WTC11 (cell line): Measurements from ENCODE around the gene TM9SF4. TPM values are rescaled to one million over a fixed set of nuclear protein-coding genes. Genes with fewer than 3 reads are reported as not detected.

Experiments used
- ATAC-seq: fragments of 200-7000 bp; cut with Tn5 transposase; 2 replicates; pipeline ENCODE4 v1.10.0; 2021; ENCODE audit warnings: mild to moderate bottlenecking, moderate library complexity
- CTCF ChIA-PET: fragments of 300-600 bp; sonication (Branson Sonifier 250); formaldehyde crosslinking; loops from one replicate; lab custom pipeline; 2021; ENCODE audit warnings: antibody characterized with exemption; lab: Charles Lee
- POLR2A ChIA-PET: fragments of 350-600 bp; sonication (Branson Sonifier 250); formaldehyde crosslinking; loops from one replicate; lab custom pipeline; 2021; ENCODE audit warnings: antibody characterized with exemption; lab: Charles Lee
- DNase-seq: peaks from one replicate; pipeline ENCODE4 v3.0.0; 2021; ENCODE audit warnings: low spot score
- H3K27ac Mint-ChIP-seq: 2 replicates; pipeline ENCODE4 v1.8.0; 2021; ENCODE audit warnings: mixed read lengths
- H3K27me3 Mint-ChIP-seq: 2 replicates; pipeline ENCODE4 v1.8.0; 2021; ENCODE audit warnings: low read depth, mild to moderate bottlenecking, moderate library complexity, mixed read lengths
- H3K36me3 Mint-ChIP-seq: 2 replicates; pipeline ENCODE4 v1.8.0; 2021; ENCODE audit warnings: mixed read lengths
- H3K4me1 Mint-ChIP-seq: 2 replicates; pipeline ENCODE4 v1.8.0; 2022; ENCODE audit warnings: mixed read lengths
- H3K4me3 Mint-ChIP-seq: 2 replicates; pipeline ENCODE4 v1.8.0; 2021; ENCODE audit warnings: mild to moderate bottlenecking, moderate library complexity, mixed read lengths
- H3K9me3 Mint-ChIP-seq: 2 replicates; pipeline ENCODE4 v1.8.0; 2021; ENCODE audit warnings: mixed read lengths
- ATF3 ChIP-seq: sonication (generic); formaldehyde crosslinking; conservative IDR thresholded peaks from 2 replicates; pipeline ENCODE4 v1.8.1; 2022; ENCODE audit warnings: mild to moderate bottlenecking, missing genetic modification reagents
- ELF4 ChIP-seq: sonication (generic); formaldehyde crosslinking; IDR thresholded peaks from 2 replicates; pipeline ENCODE4 v1.8.1; 2022; ENCODE audit warnings: low read depth, mild to moderate bottlenecking, moderate library complexity, missing genetic modification reagents
- EMX1 ChIP-seq: fragments of 250-450 bp; sonication (Bioruptor Pico); IDR thresholded peaks from 2 replicates; pipeline ENCODE4 v1.8.0; 2021; ENCODE audit warnings: mild to moderate bottlenecking
- ERG ChIP-seq: fragments of 250-450 bp; sonication (Bioruptor Pico); IDR thresholded peaks from 2 replicates; pipeline ENCODE4 v1.8.0; 2021; ENCODE audit warnings: mild to moderate bottlenecking
- NR1H2 ChIP-seq: sonication (generic); formaldehyde crosslinking; IDR thresholded peaks from 2 replicates; pipeline ENCODE4 v1.9.0; 2021; ENCODE audit warnings: mild to moderate bottlenecking, moderate library complexity, missing genetic modification reagents
- NR2C2 ChIP-seq: sonication (generic); formaldehyde crosslinking; IDR thresholded peaks from 2 replicates; pipeline ENCODE4 v1.8.0; 2022; ENCODE audit warnings: mild to moderate bottlenecking, missing genetic modification reagents
- SOX15 ChIP-seq: fragments of 250-450 bp; sonication (Bioruptor Pico); IDR thresholded peaks from 2 replicates; pipeline ENCODE4 v1.9.0; 2021; ENCODE audit warnings: mild to moderate bottlenecking
- STAT6 ChIP-seq: sonication (generic); formaldehyde crosslinking; conservative IDR thresholded peaks from 2 replicates; pipeline ENCODE4 v1.8.1; 2023; ENCODE audit warnings: mild to moderate bottlenecking, low read depth, missing genetic modification reagents, moderate library complexity
- TCF7 ChIP-seq: sonication (generic); formaldehyde crosslinking; IDR thresholded peaks from 2 replicates; pipeline ENCODE4 v1.8.0; 2022; ENCODE audit warnings: mild to moderate bottlenecking, low read depth, missing genetic modification reagents, moderate library complexity
- TEAD4 ChIP-seq: sonication (generic); formaldehyde crosslinking; IDR thresholded peaks from 2 replicates; pipeline ENCODE4 v1.8.0; 2022; ENCODE audit warnings: mild to moderate bottlenecking, missing genetic modification reagents
- ZNF138 ChIP-seq: sonication (generic); formaldehyde crosslinking; conservative IDR thresholded peaks from 2 replicates; pipeline ENCODE4 v1.8.1; 2022; ENCODE audit warnings: mild to moderate bottlenecking, moderate library complexity, missing genetic modification reagents
- ZSCAN18 ChIP-seq: fragments of 250-450 bp; sonication (Bioruptor Pico); IDR thresholded peaks from 2 replicates; pipeline ENCODE4 v2.1.2; 2022; ENCODE audit warnings: mild to moderate bottlenecking, moderate library complexity
- total RNA-seq: library from RNA; stranded (reverse); gene quantifications from 3 replicates; pipeline ENCODE4 v1.2.3, GENCODE V29; 2021
- TF ChIP-seq, protein P1 (sequence below): sonication (generic); formaldehyde crosslinking; IDR thresholded peaks from 2 replicates; pipeline ENCODE4 v1.8.1; 2022; ENCODE audit warnings: missing genetic modification reagents, borderline replicate concordance
- TF ChIP-seq, protein P2 (sequence below): sonication (generic); formaldehyde crosslinking; IDR thresholded peaks from 2 replicates; pipeline ENCODE4 v1.8.1; 2023; ENCODE audit warnings: mild to moderate bottlenecking, missing genetic modification reagents, moderate library complexity
- TF ChIP-seq, protein P3 (sequence below): sonication (generic); formaldehyde crosslinking; IDR thresholded peaks from 2 replicates; pipeline ENCODE4 v1.8.0; 2023; ENCODE audit warnings: mild to moderate bottlenecking, missing genetic modification reagents

Gene TM9SF4
- total RNA-seq, 1 experiment from 2014 or later: 44.8 TPM

- Mint-ChIP-seq H3K4me3 (no peak overlapping the region), H3K27ac (no peak overlapping the region)
- POLR2A ChIA-PET: no interaction called here
- DNase-seq (no peak), ATAC-seq (no peak)
- TF ChIP-seq ZNF138 (CRISPR knock-in tag) (no peak), SOX15 (CRISPR knock-in tag) (no peak), EMX1 (CRISPR knock-in tag) (no peak), NR2C2 (CRISPR knock-in tag) (no peak), TCF7 (CRISPR knock-in tag) (no peak), TEAD4 (CRISPR knock-in tag) (no peak), ZSCAN18 (no peak), NR1H2 (no peak), STAT6 (no peak), ELF4 (no peak), ATF3 (no peak), ERG (CRISPR knock-in tag) (no peak)
- TF ChIP-seq, protein P1, sequence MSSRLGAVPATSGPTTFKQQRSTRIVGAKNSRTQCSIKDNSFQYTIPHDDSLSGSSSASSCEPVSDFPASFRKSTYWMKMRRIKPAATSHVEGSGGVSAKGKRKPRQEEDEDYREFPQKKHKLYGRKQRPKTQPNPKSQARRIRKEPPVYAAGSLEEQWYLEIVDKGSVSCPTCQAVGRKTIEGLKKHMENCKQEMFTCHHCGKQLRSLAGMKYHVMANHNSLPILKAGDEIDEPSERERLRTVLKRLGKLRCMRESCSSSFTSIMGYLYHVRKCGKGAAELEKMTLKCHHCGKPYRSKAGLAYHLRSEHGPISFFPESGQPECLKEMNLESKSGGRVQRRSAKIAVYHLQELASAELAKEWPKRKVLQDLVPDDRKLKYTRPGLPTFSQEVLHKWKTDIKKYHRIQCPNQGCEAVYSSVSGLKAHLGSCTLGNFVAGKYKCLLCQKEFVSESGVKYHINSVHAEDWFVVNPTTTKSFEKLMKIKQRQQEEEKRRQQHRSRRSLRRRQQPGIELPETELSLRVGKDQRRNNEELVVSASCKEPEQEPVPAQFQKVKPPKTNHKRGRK (CRISPR knock-in tag): no peak
- TF ChIP-seq, protein P2, sequence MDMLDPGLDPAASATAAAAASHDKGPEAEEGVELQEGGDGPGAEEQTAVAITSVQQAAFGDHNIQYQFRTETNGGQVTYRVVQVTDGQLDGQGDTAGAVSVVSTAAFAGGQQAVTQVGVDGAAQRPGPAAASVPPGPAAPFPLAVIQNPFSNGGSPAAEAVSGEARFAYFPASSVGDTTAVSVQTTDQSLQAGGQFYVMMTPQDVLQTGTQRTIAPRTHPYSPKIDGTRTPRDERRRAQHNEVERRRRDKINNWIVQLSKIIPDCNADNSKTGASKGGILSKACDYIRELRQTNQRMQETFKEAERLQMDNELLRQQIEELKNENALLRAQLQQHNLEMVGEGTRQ: no peak
- TF ChIP-seq, protein P3, sequence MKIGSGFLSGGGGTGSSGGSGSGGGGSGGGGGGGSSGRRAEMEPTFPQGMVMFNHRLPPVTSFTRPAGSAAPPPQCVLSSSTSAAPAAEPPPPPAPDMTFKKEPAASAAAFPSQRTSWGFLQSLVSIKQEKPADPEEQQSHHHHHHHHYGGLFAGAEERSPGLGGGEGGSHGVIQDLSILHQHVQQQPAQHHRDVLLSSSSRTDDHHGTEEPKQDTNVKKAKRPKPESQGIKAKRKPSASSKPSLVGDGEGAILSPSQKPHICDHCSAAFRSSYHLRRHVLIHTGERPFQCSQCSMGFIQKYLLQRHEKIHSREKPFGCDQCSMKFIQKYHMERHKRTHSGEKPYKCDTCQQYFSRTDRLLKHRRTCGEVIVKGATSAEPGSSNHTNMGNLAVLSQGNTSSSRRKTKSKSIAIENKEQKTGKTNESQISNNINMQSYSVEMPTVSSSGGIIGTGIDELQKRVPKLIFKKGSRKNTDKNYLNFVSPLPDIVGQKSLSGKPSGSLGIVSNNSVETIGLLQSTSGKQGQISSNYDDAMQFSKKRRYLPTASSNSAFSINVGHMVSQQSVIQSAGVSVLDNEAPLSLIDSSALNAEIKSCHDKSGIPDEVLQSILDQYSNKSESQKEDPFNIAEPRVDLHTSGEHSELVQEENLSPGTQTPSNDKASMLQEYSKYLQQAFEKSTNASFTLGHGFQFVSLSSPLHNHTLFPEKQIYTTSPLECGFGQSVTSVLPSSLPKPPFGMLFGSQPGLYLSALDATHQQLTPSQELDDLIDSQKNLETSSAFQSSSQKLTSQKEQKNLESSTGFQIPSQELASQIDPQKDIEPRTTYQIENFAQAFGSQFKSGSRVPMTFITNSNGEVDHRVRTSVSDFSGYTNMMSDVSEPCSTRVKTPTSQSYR (CRISPR knock-in tag): no peak
- TF ChIP-seq, all 79 proteins: peak for 0
- peaks cover 83% of the 10 kb centered on the region for H3K36me3 Mint-ChIP-seq
- no peaks in the 10 kb centered on the region for H3K27me3 Mint-ChIP-seq
- H3K4me1 Mint-ChIP-seq: no peaks in the 10 kb centered on the region
- no peaks in the 10 kb centered on the region for H3K9me3 Mint-ChIP-seq
- CTCF ChIA-PET: no interaction called here
Measured at GRCh38 chr20:32144898-32145662, 35.6 kb downstream of the TM9SF4 start.
